ENCODE data around the gene POU2F3. TPM values are rescaled to one million over a fixed set of nuclear protein-coding genes. Genes with fewer than 3 reads are reported as not detected.

Gene POU2F3
- total and polyA plus RNA-seq, 2 experiments from 2014 or later, result 0.15 to 0.40 TPM

- no peak for DNase-seq (ENCODE audit: low read depth in 1 of 2, low spot score in 1 of 2)
- no peaks in the 10 kb centered on the region for H3K36me3 ChIP-seq
- H3K4me3 ChIP-seq, result no peak overlapping the region
- no peaks in the 10 kb centered on the region for H3K4me1 ChIP-seq (ENCODE audit: low read depth)
- no peak for TF ChIP-seq CTCF (IDR thresholded peaks at IDR 0.05; ENCODE audit: low read depth, low read length)
- no peak overlapping the region for H3K27ac ChIP-seq
- H3K9me3 ChIP-seq (ENCODE audit: low read depth), result no peaks in the 10 kb centered on the region
- peaks cover 7% of the 10 kb centered on the region for H3K27me3 ChIP-seq
Measured at GRCh38 chr11:120302001-120302805, 62.3 kb downstream of the POU2F3 start.

- Histone ChIP-seq H3K9me3 (ENCODE audit: low read depth) (no peaks in the 10 kb centered on the region), H3K36me3 (no peaks in the 10 kb centered on the region), H3K4me1 (ENCODE audit: low read depth) (no peaks in the 10 kb centered on the region), H3K27me3 (peaks cover 6% of the 10 kb centered on the region), H3K4me3 (no peak overlapping the region), H3K27ac (no peak overlapping the region)
- TF ChIP-seq CTCF (IDR thresholded peaks at IDR 0.05; ENCODE audit: low read depth, low read length), result peak; percentile 98
- peak; percentile 87 to 89 for DNase-seq (ENCODE audit: low read depth in 1 of 2, low spot score in 1 of 2)
Measured at GRCh38 chr11:120303004-120303637, 63.2 kb downstream of the POU2F3 start.

- peaks cover 9% of the 10 kb centered on the region for H3K27me3 ChIP-seq
- no peak for TF ChIP-seq CTCF (IDR thresholded peaks at IDR 0.05; ENCODE audit: low read depth, low read length)
- no peak for DNase-seq (ENCODE audit: low read depth in 1 of 2, low spot score in 1 of 2)
- no peaks in the 10 kb centered on the region for H3K4me1 ChIP-seq (ENCODE audit: low read depth)
- no peak overlapping the region for H3K4me3 ChIP-seq
- H3K27ac ChIP-seq, result no peak overlapping the region
- H3K36me3 ChIP-seq, result no peaks in the 10 kb centered on the region
- H3K9me3 ChIP-seq (ENCODE audit: low read depth), result no peaks in the 10 kb centered on the region
Measured at GRCh38 chr11:120304526-120304925, 64.6 kb downstream of the POU2F3 start.

GRCh38 chr11:120305286-120305685, 65.3 kb downstream of the POU2F3 start:
- Histone ChIP-seq H3K27me3 (peaks cover 13% of the 10 kb centered on the region), H3K4me1 (ENCODE audit: low read depth) (no peaks in the 10 kb centered on the region), H3K9me3 (ENCODE audit: low read depth) (no peaks in the 10 kb centered on the region), H3K27ac (no peak overlapping the region), H3K36me3 (no peaks in the 10 kb centered on the region), H3K4me3 (no peak overlapping the region)
- no peak for TF ChIP-seq CTCF (IDR thresholded peaks at IDR 0.05; ENCODE audit: low read depth, low read length)
- DNase-seq (ENCODE audit: low read depth in 1 of 2, low spot score in 1 of 2), result no peak

- H3K4me1 ChIP-seq (ENCODE audit: low read depth), result no peaks in the 10 kb centered on the region
- peak; percentile 66 for TF ChIP-seq CTCF (IDR thresholded peaks at IDR 0.05; ENCODE audit: low read depth, low read length)
- H3K27me3 ChIP-seq, result peaks cover 17% of the 10 kb centered on the region
- no peak overlapping the region for H3K4me3 ChIP-seq
- H3K27ac ChIP-seq, result no peak overlapping the region
- peak in 1 of 2 donors; percentile 85 for DNase-seq (ENCODE audit: low read depth in 1 of 2, low spot score in 1 of 2)
- no peaks in the 10 kb centered on the region for H3K36me3 ChIP-seq
- H3K9me3 ChIP-seq (ENCODE audit: low read depth), result no peaks in the 10 kb centered on the region
Measured at GRCh38 chr11:120306519-120307242, 66.7 kb downstream of the POU2F3 start.
